Cardiac fibroblast (primary cell): ENCODE measurements around the gene RUNDC3A.

Experiments used
- DNase-seq, 2 donors: peaks; one replicate each; pipeline versions ENCODE4 v3.0.0 to v3.0.0-alpha.2; 2010; ENCODE audit warnings: low read depth in 2 of 2
- H3K4me3 ChIP-seq, 2 donors: replicated peaks in 1 of 2; 1 replicate in 1 of 2; 2 replicates in 1 of 2; pipeline ENCODE4 v1.5.1; 2011; ENCODE audit warnings: low read depth in 2 of 2, low read length in 2 of 2, mild to moderate bottlenecking in 2 of 2, moderate library complexity in 1 of 2
- TF ChIP-seq, protein P1 (sequence below): IDR thresholded peaks from one replicate; pipeline ENCODE4 v1.5.1; 2011; ENCODE audit warnings: low read depth, mild to moderate bottlenecking, low read length, inconsistent platforms

RUNDC3A gene

GRCh38 chr17:44273607-44274006 is 34.8 kb upstream of the RUNDC3A start:
- no peak overlapping the region for H3K4me3 ChIP-seq
- TF ChIP-seq, protein P1, sequence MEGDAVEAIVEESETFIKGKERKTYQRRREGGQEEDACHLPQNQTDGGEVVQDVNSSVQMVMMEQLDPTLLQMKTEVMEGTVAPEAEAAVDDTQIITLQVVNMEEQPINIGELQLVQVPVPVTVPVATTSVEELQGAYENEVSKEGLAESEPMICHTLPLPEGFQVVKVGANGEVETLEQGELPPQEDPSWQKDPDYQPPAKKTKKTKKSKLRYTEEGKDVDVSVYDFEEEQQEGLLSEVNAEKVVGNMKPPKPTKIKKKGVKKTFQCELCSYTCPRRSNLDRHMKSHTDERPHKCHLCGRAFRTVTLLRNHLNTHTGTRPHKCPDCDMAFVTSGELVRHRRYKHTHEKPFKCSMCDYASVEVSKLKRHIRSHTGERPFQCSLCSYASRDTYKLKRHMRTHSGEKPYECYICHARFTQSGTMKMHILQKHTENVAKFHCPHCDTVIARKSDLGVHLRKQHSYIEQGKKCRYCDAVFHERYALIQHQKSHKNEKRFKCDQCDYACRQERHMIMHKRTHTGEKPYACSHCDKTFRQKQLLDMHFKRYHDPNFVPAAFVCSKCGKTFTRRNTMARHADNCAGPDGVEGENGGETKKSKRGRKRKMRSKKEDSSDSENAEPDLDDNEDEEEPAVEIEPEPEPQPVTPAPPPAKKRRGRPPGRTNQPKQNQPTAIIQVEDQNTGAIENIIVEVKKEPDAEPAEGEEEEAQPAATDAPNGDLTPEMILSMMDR, result no peak
- DNase-seq, result no peak

DNA sequence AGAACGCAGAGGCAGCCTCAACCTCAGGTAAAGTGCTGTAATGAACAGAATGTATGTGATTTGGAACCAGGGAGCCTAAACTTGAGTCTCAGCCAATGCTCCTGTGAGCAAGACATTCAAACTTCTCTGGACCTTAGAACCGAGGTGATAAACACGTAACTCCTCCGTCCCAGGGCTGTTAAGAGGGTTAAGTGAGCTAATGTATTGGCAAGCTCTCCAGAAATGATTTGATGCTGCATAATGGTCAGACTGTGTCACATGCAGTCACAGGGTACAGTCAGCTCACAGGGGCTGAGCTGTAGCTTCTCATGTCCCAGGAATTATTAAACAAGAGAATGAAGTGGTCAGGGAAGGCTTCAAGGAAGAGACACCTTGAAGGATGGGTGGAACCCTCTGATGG is 30.4 kb upstream of the RUNDC3A start:
- H3K4me3 ChIP-seq, result no peak overlapping the region
- TF ChIP-seq, protein P1, result no peak
- peak; percentile 8 to 72 for DNase-seq

GRCh38 chr17:44279346-44279665 is 29.1 kb upstream of the RUNDC3A start:
- no peak overlapping the region for H3K4me3 ChIP-seq
- TF ChIP-seq, protein P1, result no peak

DNA sequence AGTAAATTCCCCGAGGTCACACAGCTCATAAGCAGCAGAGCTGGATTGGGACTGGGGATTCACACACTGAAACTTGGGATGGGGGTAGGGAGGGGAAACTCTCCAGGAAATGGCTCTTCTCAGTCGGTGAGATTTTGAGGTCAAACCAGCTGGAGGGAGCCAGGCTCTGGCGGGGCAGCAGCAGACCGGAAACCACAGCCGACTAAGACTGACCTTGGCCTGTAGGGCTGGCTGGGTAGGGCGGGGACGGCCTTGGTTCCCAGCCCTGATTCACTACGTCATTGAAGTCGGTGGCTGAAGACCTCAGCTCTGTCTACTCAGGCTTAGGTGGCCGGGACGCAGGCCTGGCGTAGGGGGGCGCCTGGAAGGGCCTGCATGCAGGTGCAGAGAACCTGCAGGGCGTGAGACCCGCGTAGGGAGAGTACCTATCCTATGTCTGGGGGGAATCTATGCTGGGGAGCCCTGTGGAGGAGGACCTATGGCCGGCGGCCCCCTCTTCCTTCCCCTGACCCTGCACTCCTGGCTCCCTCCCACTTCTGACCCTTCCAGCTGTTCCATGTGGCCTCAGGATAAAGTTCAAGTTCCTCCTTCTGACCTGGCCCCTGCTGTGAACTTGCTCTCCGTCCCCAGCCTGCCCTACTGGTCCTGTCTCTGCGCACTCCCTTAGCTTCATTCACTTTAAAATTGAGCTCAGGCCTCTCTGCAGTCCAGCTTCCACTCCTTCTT is 28.6 kb upstream of the RUNDC3A start:
- H3K4me3 ChIP-seq, result no peak overlapping the region
- TF ChIP-seq, protein P1, result no peak
- DNase-seq, result peak; percentile 88 to 96

More at GRCh38 chr17:44279346-44279665, 29.1 kb upstream of the RUNDC3A start:
- DNase-seq, result no peak

GRCh38 chr17:44280392-44280937 is 27.9 kb upstream of the RUNDC3A start:
- no peak overlapping the region for H3K4me3 ChIP-seq
- TF ChIP-seq, protein P1, result no peak
- DNase-seq, result no peak

DNA sequence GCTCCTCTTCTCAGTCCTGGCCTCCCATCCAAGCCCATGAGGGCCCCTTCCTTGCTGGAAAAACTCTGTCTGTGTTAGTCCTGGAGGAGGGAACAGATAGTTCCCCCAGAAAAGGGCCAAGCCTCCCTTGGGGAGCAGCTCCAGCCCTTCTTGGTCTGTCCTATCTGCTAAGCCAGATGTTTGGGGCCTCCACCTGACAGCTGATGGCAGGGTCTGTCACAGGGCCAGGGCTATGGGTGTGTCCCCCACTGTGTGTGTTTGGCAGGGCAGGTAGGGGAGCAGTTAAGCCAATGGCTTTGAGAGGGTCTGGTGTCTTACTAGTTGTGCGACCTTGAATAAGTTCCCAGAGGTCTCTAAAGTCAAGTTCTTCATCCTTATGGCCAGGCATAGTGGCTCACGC is 26.8 kb upstream of the RUNDC3A start:
- TF ChIP-seq, protein P1, result no peak
- no peak overlapping the region for H3K4me3 ChIP-seq
- DNase-seq, result no peak
